ENCODE results near the gene CARD10. TPM values are rescaled to one million over a fixed set of nuclear protein-coding genes. Genes with fewer than 3 reads are reported as not detected.
A peak's percentile ranks its signal among the peaks of the same experiment; 100 is the strongest.

Gene CARD10
- total and polyA plus RNA-seq, 2 of the 13 experiments (the other 11 are each of a cell fraction or from before 2014, with no cell fraction given), result 35.2 to 55.8 TPM

DNA sequence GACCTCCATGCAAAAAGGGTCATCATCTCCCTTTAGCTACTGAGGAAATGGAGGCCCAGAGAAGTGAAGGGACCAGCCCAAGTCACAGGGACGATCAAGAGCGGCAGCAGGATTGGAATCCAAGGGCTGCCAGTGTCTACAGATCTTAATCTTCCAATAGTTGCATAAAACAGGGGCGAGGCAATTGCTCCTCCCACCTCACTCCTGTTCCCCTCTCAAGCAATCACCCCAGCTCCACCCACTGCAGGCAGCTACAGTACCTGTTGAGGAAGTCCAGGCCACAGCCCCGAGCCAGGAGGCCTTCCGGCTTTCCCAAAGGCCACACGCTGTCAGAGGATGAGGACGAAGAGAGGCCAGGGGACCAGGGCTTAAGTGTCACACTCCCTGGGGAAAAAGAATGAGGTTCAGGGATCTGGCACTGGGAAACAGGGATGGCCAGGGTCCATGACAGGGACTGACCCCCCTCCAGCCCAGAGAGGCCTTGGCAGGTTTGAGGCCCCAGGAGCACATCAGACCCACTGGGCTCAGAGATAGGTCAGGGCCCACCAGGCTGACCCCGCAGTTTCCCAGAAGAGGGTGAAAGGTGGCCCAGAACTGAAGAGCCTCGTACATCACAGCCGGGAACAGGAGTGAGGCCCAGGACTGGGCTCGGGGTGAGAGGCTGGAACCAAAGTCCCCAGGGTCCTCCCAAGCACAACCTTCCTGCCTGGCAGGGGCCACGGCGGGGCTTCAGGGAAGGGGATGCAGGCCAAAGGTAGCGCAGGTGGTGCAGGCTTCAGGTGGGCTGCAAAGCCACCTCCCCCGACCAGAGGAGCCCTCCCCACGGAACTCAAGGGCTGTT is 16.7 kb downstream of the CARD10 start (continued):
- TF ChIP-seq ISL2 (CRISPR knock-in tag; IDR thresholded peaks at IDR 0.05) (no peak), RAD51 (IDR thresholded peaks at IDR 0.05; ENCODE audit: borderline replicate concordance) (no peak), ZNF605 (CRISPR knock-in tag; IDR thresholded peaks at IDR 0.05) (no peak), SP140L (CRISPR knock-in tag; IDR thresholded peaks at IDR 0.05; ENCODE audit: borderline replicate concordance) (no peak), ZNF143 (CRISPR knock-in tag; IDR thresholded peaks at IDR 0.05) (no peak), ZNF329 (CRISPR knock-in tag; IDR thresholded peaks at IDR 0.05; ENCODE audit: low read depth) (no peak), ZNF333 (CRISPR knock-in tag; IDR thresholded peaks at IDR 0.05; ENCODE audit: borderline replicate concordance) (no peak), ERF (CRISPR knock-in tag; IDR thresholded peaks at IDR 0.05) (no peak), GLI4 (CRISPR knock-in tag; IDR thresholded peaks at IDR 0.05; ENCODE audit: borderline replicate concordance) (no peak), TARDBP (CRISPR knock-in tag; IDR thresholded peaks at IDR 0.05) (no peak), HNF4A (CRISPR knock-in tag; IDR thresholded peaks at IDR 0.05) (peak; percentile 3; the same call in 1 of the 2 replicates)
- TF ChIP-seq, protein P1, sequence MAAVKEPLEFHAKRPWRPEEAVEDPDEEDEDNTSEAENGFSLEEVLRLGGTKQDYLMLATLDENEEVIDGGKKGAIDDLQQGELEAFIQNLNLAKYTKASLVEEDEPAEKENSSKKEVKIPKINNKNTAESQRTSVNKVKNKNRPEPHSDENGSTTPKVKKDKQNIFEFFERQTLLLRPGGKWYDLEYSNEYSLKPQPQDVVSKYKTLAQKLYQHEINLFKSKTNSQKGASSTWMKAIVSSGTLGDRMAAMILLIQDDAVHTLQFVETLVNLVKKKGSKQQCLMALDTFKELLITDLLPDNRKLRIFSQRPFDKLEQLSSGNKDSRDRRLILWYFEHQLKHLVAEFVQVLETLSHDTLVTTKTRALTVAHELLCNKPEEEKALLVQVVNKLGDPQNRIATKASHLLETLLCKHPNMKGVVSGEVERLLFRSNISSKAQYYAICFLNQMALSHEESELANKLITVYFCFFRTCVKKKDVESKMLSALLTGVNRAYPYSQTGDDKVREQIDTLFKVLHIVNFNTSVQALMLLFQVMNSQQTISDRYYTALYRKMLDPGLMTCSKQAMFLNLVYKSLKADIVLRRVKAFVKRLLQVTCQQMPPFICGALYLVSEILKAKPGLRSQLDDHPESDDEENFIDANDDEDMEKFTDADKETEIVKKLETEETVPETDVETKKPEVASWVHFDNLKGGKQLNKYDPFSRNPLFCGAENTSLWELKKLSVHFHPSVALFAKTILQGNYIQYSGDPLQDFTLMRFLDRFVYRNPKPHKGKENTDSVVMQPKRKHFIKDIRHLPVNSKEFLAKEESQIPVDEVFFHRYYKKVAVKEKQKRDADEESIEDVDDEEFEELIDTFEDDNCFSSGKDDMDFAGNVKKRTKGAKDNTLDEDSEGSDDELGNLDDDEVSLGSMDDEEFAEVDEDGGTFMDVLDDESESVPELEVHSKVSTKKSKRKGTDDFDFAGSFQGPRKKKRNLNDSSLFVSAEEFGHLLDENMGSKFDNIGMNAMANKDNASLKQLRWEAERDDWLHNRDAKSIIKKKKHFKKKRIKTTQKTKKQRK (IDR thresholded peaks at IDR 0.05; ENCODE audit: low read length), result no peak
- TF ChIP-seq, protein P2, sequence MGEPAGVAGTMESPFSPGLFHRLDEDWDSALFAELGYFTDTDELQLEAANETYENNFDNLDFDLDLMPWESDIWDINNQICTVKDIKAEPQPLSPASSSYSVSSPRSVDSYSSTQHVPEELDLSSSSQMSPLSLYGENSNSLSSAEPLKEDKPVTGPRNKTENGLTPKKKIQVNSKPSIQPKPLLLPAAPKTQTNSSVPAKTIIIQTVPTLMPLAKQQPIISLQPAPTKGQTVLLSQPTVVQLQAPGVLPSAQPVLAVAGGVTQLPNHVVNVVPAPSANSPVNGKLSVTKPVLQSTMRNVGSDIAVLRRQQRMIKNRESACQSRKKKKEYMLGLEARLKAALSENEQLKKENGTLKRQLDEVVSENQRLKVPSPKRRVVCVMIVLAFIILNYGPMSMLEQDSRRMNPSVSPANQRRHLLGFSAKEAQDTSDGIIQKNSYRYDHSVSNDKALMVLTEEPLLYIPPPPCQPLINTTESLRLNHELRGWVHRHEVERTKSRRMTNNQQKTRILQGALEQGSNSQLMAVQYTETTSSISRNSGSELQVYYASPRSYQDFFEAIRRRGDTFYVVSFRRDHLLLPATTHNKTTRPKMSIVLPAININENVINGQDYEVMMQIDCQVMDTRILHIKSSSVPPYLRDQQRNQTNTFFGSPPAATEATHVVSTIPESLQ (CRISPR knock-in tag; conservative IDR thresholded peaks at IDR 0.05), result no peak
- TF ChIP-seq, protein P3, sequence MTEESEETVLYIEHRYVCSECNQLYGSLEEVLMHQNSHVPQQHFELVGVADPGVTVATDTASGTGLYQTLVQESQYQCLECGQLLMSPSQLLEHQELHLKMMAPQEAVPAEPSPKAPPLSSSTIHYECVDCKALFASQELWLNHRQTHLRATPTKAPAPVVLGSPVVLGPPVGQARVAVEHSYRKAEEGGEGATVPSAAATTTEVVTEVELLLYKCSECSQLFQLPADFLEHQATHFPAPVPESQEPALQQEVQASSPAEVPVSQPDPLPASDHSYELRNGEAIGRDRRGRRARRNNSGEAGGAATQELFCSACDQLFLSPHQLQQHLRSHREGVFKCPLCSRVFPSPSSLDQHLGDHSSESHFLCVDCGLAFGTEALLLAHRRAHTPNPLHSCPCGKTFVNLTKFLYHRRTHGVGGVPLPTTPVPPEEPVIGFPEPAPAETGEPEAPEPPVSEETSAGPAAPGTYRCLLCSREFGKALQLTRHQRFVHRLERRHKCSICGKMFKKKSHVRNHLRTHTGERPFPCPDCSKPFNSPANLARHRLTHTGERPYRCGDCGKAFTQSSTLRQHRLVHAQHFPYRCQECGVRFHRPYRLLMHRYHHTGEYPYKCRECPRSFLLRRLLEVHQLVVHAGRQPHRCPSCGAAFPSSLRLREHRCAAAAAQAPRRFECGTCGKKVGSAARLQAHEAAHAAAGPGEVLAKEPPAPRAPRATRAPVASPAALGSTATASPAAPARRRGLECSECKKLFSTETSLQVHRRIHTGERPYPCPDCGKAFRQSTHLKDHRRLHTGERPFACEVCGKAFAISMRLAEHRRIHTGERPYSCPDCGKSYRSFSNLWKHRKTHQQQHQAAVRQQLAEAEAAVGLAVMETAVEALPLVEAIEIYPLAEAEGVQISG (CRISPR knock-in tag; IDR thresholded peaks at IDR 0.05), result no peak; the same call in 1 of the 2 replicates
- TF ChIP-seq, protein P4, sequence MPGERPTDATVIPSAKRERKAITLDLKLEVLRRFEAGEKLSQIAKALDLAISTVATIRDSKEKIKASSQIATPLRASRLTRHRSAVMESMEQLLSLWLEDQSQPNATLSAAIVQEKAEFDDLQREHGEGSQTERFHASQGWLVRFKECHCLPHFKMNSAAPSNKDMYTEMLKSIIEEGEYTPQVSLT (CRISPR knock-in tag; IDR thresholded peaks at IDR 0.05; ENCODE audit: borderline replicate concordance, low read depth), result no peak
- TF ChIP-seq, protein P5, sequence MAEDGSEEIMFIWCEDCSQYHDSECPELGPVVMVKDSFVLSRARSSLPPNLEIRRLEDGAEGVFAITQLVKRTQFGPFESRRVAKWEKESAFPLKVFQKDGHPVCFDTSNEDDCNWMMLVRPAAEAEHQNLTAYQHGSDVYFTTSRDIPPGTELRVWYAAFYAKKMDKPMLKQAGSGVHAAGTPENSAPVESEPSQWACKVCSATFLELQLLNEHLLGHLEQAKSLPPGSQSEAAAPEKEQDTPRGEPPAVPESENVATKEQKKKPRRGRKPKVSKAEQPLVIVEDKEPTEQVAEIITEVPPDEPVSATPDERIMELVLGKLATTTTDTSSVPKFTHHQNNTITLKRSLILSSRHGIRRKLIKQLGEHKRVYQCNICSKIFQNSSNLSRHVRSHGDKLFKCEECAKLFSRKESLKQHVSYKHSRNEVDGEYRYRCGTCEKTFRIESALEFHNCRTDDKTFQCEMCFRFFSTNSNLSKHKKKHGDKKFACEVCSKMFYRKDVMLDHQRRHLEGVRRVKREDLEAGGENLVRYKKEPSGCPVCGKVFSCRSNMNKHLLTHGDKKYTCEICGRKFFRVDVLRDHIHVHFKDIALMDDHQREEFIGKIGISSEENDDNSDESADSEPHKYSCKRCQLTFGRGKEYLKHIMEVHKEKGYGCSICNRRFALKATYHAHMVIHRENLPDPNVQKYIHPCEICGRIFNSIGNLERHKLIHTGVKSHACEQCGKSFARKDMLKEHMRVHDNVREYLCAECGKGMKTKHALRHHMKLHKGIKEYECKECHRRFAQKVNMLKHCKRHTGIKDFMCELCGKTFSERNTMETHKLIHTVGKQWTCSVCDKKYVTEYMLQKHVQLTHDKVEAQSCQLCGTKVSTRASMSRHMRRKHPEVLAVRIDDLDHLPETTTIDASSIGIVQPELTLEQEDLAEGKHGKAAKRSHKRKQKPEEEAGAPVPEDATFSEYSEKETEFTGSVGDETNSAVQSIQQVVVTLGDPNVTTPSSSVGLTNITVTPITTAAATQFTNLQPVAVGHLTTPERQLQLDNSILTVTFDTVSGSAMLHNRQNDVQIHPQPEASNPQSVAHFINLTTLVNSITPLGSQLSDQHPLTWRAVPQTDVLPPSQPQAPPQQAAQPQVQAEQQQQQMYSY (CRISPR knock-in tag; IDR thresholded peaks at IDR 0.05), result peak; percentile 63; the same call in 1 of the 2 replicates

All from HepG2 (cell line).